Breast epithelium (tissue), 4 donors: ENCODE results near the gene PRKAR1B. TPM values are rescaled to one million over a fixed set of nuclear protein-coding genes. Genes with fewer than 3 reads are reported as not detected.

Experiments used
- DNase-seq, 2 donors: peaks; one replicate each; pipeline ENCODE4 v3.0.0-alpha.2; 2019; ENCODE audit warnings: low spot score in 2 of 2
- H3K27ac ChIP-seq, 2 donors: fragments of 200-600 bp; sonication (generic) in 1 of 2; one replicate each; pipeline ENCODE4 v1.5.1; 2016 to 2019; ENCODE audit warnings: mild to moderate bottlenecking in 1 of 2
- H3K27me3 ChIP-seq, 2 donors: fragments of 200-600 bp; sonication (generic) in 1 of 2; one replicate each; pipeline versions ENCODE4 v1.5.1 to v1.6.0; 2017 to 2019; ENCODE audit warnings: control low read depth in 1 of 2, mild to moderate bottlenecking in 1 of 2
- H3K36me3 ChIP-seq: fragments of 200-600 bp; one replicate; pipeline ENCODE4 v1.5.1; 2019
- H3K4me1 ChIP-seq, 2 donors: fragments of 200-600 bp; sonication (generic); one replicate each; pipeline ENCODE4 v1.5.1; 2016 to 2019; ENCODE audit warnings: control low read depth in 1 of 2
- H3K4me3 ChIP-seq, 3 donors: fragments of 200-600 bp; sonication (generic); 1 replicate in 2 of 3; 2 replicates in 1 of 3; pipeline ENCODE4 v1.5.1; 2016 to 2019; ENCODE audit warnings: mild to moderate bottlenecking in 3 of 3, moderate library complexity in 2 of 3
- H3K9me3 ChIP-seq, 2 donors: fragments of 200-600 bp; sonication (generic) in 1 of 2; one replicate each; pipeline ENCODE4 v1.5.1; 2016 to 2019; ENCODE audit warnings: control low read depth in 1 of 2
- CTCF ChIP-seq, 3 donors: fragments of 450-650 bp; IDR thresholded peaks; one replicate each; pipeline ENCODE4 v1.5.1; 2016 to 2017; ENCODE audit warnings: antibody characterized with exemption in 3 of 3, mild to moderate bottlenecking in 3 of 3, moderate library complexity in 3 of 3
- POLR2A ChIP-seq: fragments of 450-650 bp; IDR thresholded peaks from one replicate; pipeline ENCODE4 v1.6.1; 2016; ENCODE audit warnings: antibody characterized with exemption, mild to moderate bottlenecking, moderate library complexity
- POLR2AphosphoS5 ChIP-seq, 3 donors: sonication (generic); formaldehyde crosslinking; IDR thresholded peaks; one replicate each; pipeline ENCODE4 v1.6.1; 2017; ENCODE audit warnings: antibody characterized with exemption in 3 of 3
- intact Hi-C: fragments of 100-400 bp; cut with DNase I; formaldehyde crosslinking; loops from one replicate; pipeline ENCODE4 v1.15.1; 2023; ENCODE audit warnings: low total_unique reads
- total RNA-seq, 3 donors: library from RNA; depleted of rRNA; stranded (reverse); fragments of >200 nt; gene quantifications; one replicate each; pipeline ENCODE4 v1.1.0, GENCODE V29; 2016

Gene PRKAR1B
- total RNA-seq, 3 donors from 2014 or later: 3.7 to 10.5 (median 7.9) TPM

- H3K36me3 ChIP-seq: no peaks in the 10 kb centered on the region
- H3K27ac ChIP-seq: no peak overlapping the region
- H3K4me3 ChIP-seq: no peak overlapping the region
- no peak for TF ChIP-seq POLR2A
- no peak for TF ChIP-seq CTCF (IDR thresholded peaks at IDR 0.05)
- no peak for TF ChIP-seq POLR2AphosphoS5 (IDR thresholded peaks at IDR 0.05)
- intact Hi-C loops: no loop called here
- no peaks in the 10 kb centered on the region for H3K4me1 ChIP-seq
- H3K9me3 ChIP-seq: no peaks in the 10 kb centered on the region
- no peaks in the 10 kb centered on the region for H3K27me3 ChIP-seq
- no peak for DNase-seq
Observed at GRCh38 chr7:564176-564865, 162.8 kb downstream of the PRKAR1B start.

GRCh38 chr7:563629-564170 is 163.4 kb downstream of the PRKAR1B start:
- no peaks in the 10 kb centered on the region for H3K9me3 ChIP-seq
- intact Hi-C loops: no loop called here
- no peak for DNase-seq
- H3K27me3 ChIP-seq: no peaks in the 10 kb centered on the region
- no peak overlapping the region for H3K4me3 ChIP-seq
- H3K4me1 ChIP-seq: no peaks in the 10 kb centered on the region
- no peaks in the 10 kb centered on the region for H3K36me3 ChIP-seq
- TF ChIP-seq POLR2A (no peak), CTCF (IDR thresholded peaks at IDR 0.05) (no peak), POLR2AphosphoS5 (IDR thresholded peaks at IDR 0.05) (no peak)
- H3K27ac ChIP-seq: no peak overlapping the region

GRCh38 chr7:562789-563628 is 164.1 kb downstream of the PRKAR1B start:
- Histone ChIP-seq H3K4me1 (no peaks in the 10 kb centered on the region), H3K9me3 (no peaks in the 10 kb centered on the region)
- TF ChIP-seq CTCF (IDR thresholded peaks at IDR 0.05) (no peak), POLR2AphosphoS5 (IDR thresholded peaks at IDR 0.05) (no peak), POLR2A (no peak)

GRCh38 chr7:562374-562675 is 164.8 kb downstream of the PRKAR1B start:
- Histone ChIP-seq H3K4me3 (no peak overlapping the region), H3K9me3 (no peaks in the 10 kb centered on the region), H3K4me1 (no peaks in the 10 kb centered on the region), H3K27me3 (no peaks in the 10 kb centered on the region), H3K27ac (no peak overlapping the region), H3K36me3 (no peaks in the 10 kb centered on the region)
- TF ChIP-seq POLR2AphosphoS5 (IDR thresholded peaks at IDR 0.05) (no peak), CTCF (IDR thresholded peaks at IDR 0.05) (no peak), POLR2A (no peak)
- intact Hi-C loops: no loop called here
- no peak for DNase-seq

More at GRCh38 chr7:562789-563628, 164.1 kb downstream of the PRKAR1B start:
- Histone ChIP-seq H3K27me3 (no peaks in the 10 kb centered on the region), H3K36me3 (no peaks in the 10 kb centered on the region), H3K4me3 (no peak overlapping the region), H3K27ac (no peak overlapping the region)
- no peak for DNase-seq
- intact Hi-C loops: no loop called here
